GM19351 (cell line): ENCODE results near the gene EHBP1.

Experiments used
- ATAC-seq: cut with Tn5 transposase; IDR thresholded peaks from one replicate; pipeline ENCODE4 v1.9.1; 2021; ENCODE audit warnings: mild to moderate bottlenecking, moderate library complexity; ENCODE audit not compliant: unreplicated experiment

The EHBP1 gene

GRCh38 chr2:63047321-63048279, 342.1 kb downstream of the EHBP1 start:
- ATAC-seq = no peak

- ATAC-seq = no peak
Measured at GRCh38 chr2:63048367-63049171, 343.1 kb downstream of the EHBP1 start.

GRCh38 chr2:63049211-63049969, 343.9 kb downstream of the EHBP1 start:
- ATAC-seq = no peak

GRCh38 chr2:63049970-63050333, 344.4 kb downstream of the EHBP1 start:
- ATAC-seq = no peak

- peak; percentile 79 for ATAC-seq
Measured at GRCh38 chr2:63050334-63051041, 345.0 kb downstream of the EHBP1 start, which contains the start of gene OTX1. Gene OTX1 (plus strand): TSS chr2:63050830. CDS start chr2:63052991, 2,161 bp downstream.

- ATAC-seq = no peak
Measured at GRCh38 chr2:63051042-63051794, 345.7 kb downstream of the EHBP1 start.

- ATAC-seq = no peak
Measured at GRCh38 chr2:63051795-63052333, 346.4 kb downstream of the EHBP1 start.

- no peak for ATAC-seq
Measured at GRCh38 chr2:63052411-63053080, 347.0 kb downstream of the EHBP1 start.

- ATAC-seq = no peak
Measured at GRCh38 chr2:63053081-63053888, 347.8 kb downstream of the EHBP1 start.

GRCh38 chr2:63053889-63054602, 348.5 kb downstream of the EHBP1 start:
- ATAC-seq = no peak

- ATAC-seq = no peak
Measured at GRCh38 chr2:63054841-63055225, 349.3 kb downstream of the EHBP1 start.

GRCh38 chr2:63055226-63056106, 350.0 kb downstream of the EHBP1 start:
- ATAC-seq = no peak

GRCh38 chr2:63056107-63057050, 350.9 kb downstream of the EHBP1 start:
- ATAC-seq = no peak

GRCh38 chr2:63057249-63058143, 352.0 kb downstream of the EHBP1 start:
- no peak for ATAC-seq
